GM19468 (cell line): Measurements from ENCODE around the gene IFNGR2.
"Not testable (repeated sequence)": the region's sequence is repeated elsewhere in the genome, so short reads cannot be mapped to it uniquely, and the experiment has no call there.

Experiments used
- ATAC-seq: cut with Tn5 transposase; IDR thresholded peaks from one replicate; pipeline ENCODE4 v1.9.1; 2021; ENCODE audit warnings: mild to moderate bottlenecking, moderate library complexity, moderate number of reproducible peaks; ENCODE audit not compliant: unreplicated experiment; ENCODE audit errors: extremely low read depth

IFNGR2 gene

GRCh38 chr21:33433425-33434114 is 30.4 kb downstream of the IFNGR2 start:
- ATAC-seq = no peak

DNA sequence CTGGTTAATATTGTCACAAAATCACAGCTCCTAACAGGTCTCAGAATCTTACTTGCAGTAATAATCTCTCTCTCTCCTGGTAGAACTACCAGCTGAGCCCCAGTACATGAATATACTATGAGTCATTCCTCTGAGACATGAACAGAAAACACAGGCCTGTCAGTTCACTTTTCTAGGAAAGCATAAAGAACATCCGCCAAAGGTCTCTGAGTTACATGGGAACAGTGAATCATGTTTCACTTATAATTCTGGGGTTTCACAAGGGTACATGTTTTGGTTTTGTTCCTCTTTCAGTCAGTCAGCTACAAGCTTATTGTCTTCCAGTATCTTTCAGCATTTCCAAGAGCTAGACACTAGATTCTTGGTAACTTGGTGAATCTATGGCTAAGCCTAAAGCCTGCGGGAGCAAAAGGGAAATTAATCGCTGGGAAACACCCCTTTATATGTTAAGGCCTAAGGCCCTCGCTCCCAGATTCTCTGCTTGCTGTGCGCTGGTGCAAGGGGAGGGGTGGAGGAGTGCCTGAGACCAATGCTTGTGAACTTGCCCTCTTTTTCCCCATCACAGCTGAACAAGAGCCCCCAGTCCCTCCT is 31.7 kb downstream of the IFNGR2 start:
- peak; percentile 73 for ATAC-seq

DNA sequence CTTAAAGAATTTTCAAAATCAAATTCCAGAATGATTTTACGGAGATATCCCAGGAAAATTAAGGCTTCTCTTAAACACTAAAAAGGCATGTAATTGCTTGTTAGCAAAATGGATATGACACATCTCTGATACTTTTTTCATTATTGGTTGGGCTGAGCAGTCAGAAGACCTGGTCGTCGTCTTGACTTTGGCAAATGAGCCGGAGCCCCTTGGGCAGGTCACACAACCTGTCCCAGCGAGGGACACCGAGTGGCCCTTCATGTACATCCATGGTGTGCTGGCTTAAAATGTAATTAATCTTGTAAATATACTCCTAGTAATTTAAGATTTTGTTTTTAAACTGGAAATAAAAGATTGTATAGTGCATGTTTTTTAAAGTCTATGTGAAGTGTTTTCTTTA is 33.9 kb downstream of the IFNGR2 start:
- no peak for ATAC-seq

DNA sequence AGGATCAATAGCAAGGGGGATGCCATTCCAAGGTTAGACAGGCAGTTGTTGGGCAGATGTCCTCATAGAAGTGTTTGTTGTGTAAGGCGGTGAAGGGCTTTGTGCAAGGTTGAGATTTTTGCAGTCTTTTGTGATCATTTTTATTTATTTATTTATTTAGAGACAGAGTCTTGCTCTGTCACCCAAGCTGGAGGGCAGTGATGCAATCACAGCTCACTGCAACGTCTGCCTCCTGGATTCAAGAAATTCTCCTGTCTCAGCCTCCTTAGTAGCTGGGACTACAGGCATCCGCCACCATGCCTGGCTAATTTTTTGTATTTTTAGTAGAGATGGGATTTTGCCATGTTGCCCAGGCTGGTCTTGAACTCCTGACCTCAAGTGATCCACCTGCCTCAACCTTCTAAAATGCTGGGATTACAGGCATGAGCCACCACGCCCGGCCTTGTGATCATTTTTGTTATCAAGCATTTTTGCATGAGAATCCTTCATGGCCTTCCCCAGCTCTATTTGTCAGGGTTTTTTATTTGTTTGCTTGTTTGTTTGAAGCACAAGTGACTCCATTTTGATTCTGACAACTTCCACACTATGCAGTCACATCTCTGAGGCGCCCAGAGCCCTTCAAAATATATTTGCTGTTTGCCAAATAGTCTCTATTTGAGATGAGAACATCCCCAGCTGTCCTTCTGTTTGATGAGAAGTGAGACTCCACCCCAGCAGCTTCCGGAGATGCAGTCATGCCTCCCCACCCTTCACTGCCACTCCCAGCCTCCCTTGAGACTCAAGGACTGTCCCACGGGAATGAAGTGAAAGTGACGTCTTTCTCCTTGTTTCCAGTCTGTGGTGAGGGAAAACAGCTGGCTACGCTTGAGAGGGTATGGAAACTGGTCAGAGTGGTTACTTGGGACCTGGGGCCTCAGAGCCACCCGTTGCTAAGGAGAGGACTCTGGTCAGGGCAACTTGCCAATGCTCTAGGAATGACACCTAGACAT is 38.6 kb downstream of the IFNGR2 start:
- ATAC-seq = no peak

DNA sequence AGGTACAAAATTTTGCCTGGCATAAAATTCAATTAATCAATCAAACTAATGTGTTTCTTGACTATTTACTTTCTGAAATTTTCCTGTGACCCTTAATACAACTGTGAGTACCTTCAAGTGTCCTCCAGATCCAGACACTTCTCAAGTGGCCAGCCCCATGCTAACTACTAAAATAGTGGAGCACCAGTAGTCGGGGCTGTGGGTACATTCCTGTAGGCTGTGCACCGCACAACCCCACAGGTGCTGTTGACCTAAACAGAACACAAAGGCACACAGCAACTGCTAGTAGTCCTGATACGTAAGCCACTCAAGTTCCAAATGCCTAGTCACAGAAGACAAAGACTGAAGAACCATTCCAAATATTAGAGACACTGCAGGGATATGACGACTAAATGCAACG is 40.0 kb downstream of the IFNGR2 start:
- ATAC-seq = no peak

DNA sequence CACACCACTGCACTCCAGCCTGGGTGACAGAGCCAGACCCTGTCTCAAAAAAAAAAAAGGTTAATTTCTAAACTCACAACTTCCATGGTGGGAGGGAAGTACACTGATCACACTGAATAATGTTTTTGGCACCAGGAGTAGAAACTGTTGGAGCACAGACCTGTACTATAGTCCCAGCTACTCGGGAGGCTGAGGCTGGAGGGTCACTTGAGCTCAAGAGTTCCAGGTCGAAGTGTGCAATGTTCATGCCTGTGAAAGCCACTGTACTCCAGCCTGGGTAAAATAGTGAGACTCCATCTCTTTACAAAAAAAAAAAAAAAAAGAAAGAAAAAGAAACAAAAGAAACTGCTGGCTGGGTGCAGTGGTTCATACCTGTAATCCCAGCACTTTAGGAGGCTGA is 41.3 kb downstream of the IFNGR2 start:
- no peak for ATAC-seq

DNA sequence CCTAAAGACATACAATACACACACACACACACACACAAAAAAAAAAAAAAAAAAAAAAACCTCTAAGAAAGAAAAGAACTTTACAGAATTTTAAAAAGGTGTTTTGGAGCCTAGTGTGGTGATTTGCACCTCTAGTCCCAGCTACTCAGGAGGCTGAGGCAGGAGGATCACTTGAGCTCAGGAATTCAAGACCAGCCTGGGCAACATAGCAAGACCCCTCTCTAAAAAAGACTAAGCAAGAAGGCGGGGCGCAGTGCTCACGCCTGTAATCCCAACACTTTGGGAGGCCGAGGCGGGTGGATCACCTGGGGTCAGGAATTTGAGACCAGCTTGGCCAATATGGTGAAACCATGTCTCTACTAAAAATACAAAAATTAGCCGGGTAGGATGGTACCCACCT is 43.4 kb downstream of the IFNGR2 start:
- not testable (repeated sequence) for ATAC-seq

- no peak for ATAC-seq
These were observed 46.4 kb downstream of the IFNGR2 start for GRCh38 chr21:33449616-33450015.

- ATAC-seq = no peak
These were observed 48.4 kb downstream of the IFNGR2 start for GRCh38 chr21:33451634-33452071.

- ATAC-seq = no peak
These were observed 49.1 kb downstream of the IFNGR2 start for GRCh38 chr21:33452362-33452761.

GRCh38 chr21:33455686-33456446 is 52.7 kb downstream of the IFNGR2 start:
- ATAC-seq = no peak

DNA sequence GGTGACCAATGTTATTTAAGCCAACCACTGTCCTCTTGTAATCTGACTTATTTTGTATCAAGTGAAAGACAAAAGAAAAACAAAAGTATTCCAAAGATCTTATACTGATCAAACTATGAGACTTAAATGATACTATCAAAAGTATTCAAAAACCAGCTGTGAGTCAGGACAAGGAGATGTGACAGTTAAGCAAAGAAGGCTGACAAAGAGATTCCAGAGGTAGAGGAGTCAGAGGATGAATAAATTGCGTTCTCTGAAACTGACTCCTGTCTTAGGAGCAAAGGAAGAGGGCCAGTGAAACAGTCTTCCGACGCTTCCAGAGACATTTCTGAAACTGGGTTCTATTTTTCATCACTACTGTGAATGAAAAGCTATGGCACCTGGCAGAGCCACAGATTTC is 55.6 kb downstream of the IFNGR2 start:
- ATAC-seq = no peak

DNA sequence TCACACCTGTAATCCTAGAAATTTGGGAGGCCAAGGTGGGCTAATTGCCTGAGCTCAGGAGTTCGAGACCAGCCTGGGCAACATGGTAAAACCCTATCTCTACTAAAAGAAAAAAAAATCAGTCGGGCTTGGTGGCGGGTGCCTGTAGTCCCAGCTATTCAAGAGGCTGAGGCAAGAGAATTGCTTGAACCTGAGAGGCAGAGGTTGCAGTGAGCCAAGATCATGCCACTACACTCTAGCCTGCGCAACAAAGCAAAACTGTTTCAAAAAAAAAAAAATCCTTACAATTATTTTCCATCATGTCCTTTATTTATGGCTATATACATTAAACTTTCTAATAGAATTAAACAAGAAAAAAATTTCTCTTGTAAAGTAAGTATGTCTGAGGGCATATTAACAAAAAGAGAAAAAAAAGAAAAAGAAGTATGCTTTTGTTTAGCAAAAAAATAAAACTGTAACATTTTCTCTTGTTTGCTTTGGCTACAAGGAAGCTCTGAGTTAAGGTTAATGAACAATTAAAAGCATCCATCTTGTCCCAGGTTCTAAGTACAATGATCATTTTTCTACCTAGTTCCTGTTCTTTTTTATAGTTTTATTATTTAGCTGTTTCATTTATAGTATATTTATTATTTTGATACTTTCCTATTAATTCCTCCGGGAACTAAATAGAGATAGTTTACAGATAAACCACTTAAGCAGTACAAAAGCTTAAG is 58.5 kb downstream of the IFNGR2 start:
- no peak for ATAC-seq

DNA sequence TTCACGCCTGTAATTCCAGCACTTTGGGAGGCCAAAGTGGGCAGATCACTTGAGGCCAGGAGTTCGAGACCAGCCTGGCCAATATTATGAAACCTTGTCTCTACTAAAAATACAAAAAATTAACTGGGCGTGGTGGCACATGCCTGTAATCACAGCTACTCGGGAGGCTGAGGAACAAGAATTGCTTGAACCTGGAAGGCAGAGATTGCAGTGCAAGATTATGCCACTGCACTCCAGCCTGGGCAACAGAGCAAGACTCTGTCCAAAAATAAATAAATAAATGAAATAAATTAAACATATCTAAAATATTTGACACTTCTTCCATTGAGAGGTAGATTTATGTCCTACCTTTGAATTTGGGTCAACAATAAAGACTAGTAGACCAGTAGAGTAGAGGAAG is 66.0 kb downstream of the IFNGR2 start:
- not testable (repeated sequence) for ATAC-seq

DNA sequence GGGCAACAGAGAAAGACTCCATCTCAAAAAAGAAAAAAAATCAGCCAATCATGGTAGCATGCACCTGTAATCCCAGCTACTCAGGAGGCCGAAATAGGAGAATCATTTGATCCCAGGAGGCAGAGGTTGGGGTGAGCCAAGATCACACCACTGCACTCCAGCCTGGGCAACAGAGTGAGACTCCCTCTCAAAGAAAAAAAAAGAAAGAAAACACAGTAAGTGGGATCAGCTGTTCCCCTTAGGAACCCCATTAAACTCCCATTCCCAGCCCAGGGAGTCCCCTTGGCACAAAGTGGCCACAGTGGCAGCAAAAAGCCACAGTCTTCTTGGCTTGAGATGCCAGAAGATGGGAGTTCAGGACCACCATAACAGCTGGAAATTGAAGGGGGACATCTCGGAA is 67.5 kb downstream of the IFNGR2 start:
- no peak for ATAC-seq

DNA sequence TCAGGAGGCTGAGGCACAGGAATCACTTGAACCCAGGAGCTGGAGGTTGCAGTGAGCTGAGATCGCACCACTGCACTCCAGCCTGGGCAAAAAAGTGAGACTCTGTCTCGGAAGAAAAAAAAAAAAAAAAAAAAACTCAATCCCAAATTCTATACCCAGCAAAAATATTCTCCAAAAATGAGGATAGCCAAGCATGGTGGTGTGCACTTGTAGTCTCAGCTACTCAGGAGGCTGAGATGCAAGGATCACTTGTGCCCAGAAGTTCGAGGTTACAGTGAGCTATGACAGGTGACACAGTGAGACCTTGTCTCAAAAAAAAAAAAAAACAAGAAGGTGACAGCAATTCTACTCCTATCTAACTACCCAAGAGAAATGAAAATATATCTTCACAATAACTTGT is 70.1 kb downstream of the IFNGR2 start:
- no peak for ATAC-seq

DNA sequence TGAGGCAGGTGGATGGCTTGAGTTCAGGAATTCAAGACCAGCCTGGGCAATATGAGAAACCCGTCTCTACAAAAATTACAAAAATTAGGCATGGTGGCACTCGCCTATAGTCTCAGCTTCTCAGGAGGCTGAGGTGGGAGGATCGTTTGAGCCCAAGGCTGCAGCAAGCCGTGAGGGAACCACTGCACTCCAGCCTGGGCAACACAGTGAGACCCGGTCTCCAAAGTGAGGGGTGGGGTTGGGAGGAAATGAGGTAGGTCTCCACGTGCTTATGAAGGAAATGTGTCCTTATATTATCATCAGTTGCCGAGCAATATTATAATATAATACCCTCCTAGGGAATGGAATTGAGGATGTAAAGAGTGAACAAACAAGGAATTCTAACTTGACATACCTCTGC is 73.9 kb downstream of the IFNGR2 start:
- no peak for ATAC-seq

DNA sequence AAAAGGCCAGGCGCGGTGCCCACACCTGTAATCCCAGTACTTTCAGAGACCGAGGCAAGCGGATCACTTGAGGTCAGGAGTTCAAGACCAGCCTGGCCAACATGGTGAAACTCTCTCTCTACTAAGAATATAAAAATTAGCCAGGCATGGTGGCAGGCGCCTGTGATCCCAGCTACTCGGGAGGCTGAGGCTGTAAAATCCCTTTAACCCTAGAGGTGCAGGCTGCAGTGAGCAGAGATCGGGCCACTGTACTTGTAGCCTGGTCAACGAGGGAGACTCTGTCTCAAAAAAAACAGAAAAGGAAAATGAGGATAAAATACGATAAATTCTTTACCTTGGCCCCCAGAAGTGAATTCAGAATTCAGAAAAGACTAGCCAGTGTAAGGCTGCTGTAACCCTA is 75.0 kb downstream of the IFNGR2 start:
- no peak for ATAC-seq

- no peak for ATAC-seq
These were observed 75.9 kb downstream of the IFNGR2 start for GRCh38 chr21:33478935-33479678.
